GM23338 (cell line): ENCODE results near the gene SLC25A10. TPM values are rescaled to one million over a fixed set of nuclear protein-coding genes. Genes with fewer than 3 reads are reported as not detected.

Source experiments
- ATAC-seq: fragments of 200-7000 bp; cut with Tn5 transposase; 3 replicates; pipeline ENCODE4 v1.9.1; 2020
- DNase-seq: peaks from one replicate; pipeline ENCODE4 v3.0.0-alpha.2; 2015; ENCODE audit warnings: low spot score
- H2AFZ ChIP-seq: fragments of 200-600 bp; sonication (generic); 2 replicates; pipeline ENCODE4 v1.8.0; 2016; ENCODE audit warnings: antibody characterized with exemption, mild to moderate bottlenecking, moderate library complexity
- H3F3A ChIP-seq: fragments of 200-600 bp; sonication (generic); replicated peaks from 2 replicates; pipeline ENCODE4 v1.8.0; 2017; ENCODE audit warnings: antibody characterized with exemption, mixed run types, low read depth
- H3K27ac ChIP-seq: fragments of 200-600 bp; sonication (generic); 2 replicates; pipeline ENCODE4 v1.6.1; 2016; ENCODE audit warnings: low read depth
- H3K27me3 ChIP-seq: fragments of 200-600 bp; sonication (generic); 2 replicates; pipeline ENCODE4 v1.8.0; 2016; ENCODE audit warnings: mild to moderate bottlenecking, mixed run types, moderate library complexity; ENCODE audit not compliant: insufficient read depth
- H3K36me3 ChIP-seq: fragments of 200-600 bp; sonication (generic); 2 replicates; pipeline ENCODE4 v1.8.0; 2016; ENCODE audit warnings: mild to moderate bottlenecking; ENCODE audit not compliant: insufficient read depth
- H3K4me1 ChIP-seq: fragments of 200-600 bp; sonication (generic); 2 replicates; pipeline ENCODE4 v1.8.0; 2016; ENCODE audit warnings: mild to moderate bottlenecking, moderate library complexity; ENCODE audit not compliant: insufficient read depth
- H3K4me2 ChIP-seq: fragments of 200-600 bp; sonication (generic); 2 replicates; pipeline ENCODE4 v1.7.1; 2017; ENCODE audit warnings: mixed run types
- H3K4me3 ChIP-seq: fragments of 200-600 bp; sonication (generic); 2 replicates; pipeline ENCODE4 v1.6.1; 2016; ENCODE audit warnings: mixed run types
- H3K79me2 ChIP-seq: fragments of 200-600 bp; sonication (generic); replicated peaks from 2 replicates; pipeline ENCODE4 v1.8.0; 2017; ENCODE audit warnings: mild to moderate bottlenecking; ENCODE audit not compliant: insufficient read depth
- H3K9me2 ChIP-seq: fragments of 200-600 bp; sonication (generic); 2 replicates; pipeline ENCODE4 v1.8.0; 2017; ENCODE audit not compliant: insufficient read depth
- H4K20me1 ChIP-seq: fragments of 200-600 bp; sonication (generic); replicated peaks from 2 replicates; pipeline ENCODE4 v1.8.0; 2017; ENCODE audit warnings: mild to moderate bottlenecking; ENCODE audit not compliant: insufficient read depth
- H3K27ac Mint-ChIP-seq: 2 replicates; pipeline ENCODE4 v1.8.0; 2020; ENCODE audit warnings: inconsistent platforms, mild to moderate bottlenecking, moderate library complexity, mixed read lengths
- H3K27me3 Mint-ChIP-seq: 3 replicates; pipeline ENCODE4 v1.8.0; 2022; ENCODE audit warnings: low read depth, mild to moderate bottlenecking, moderate library complexity, mixed read lengths, inconsistent platforms; ENCODE audit not compliant: insufficient read depth, poor library complexity
- H3K36me3 Mint-ChIP-seq: 3 replicates; pipeline ENCODE4 v1.8.0; 2021; ENCODE audit warnings: low read depth, mild to moderate bottlenecking, inconsistent platforms, moderate library complexity, mixed read lengths
- H3K4me1 Mint-ChIP-seq: 3 replicates; pipeline ENCODE4 v1.8.0; 2020; ENCODE audit warnings: mild to moderate bottlenecking, inconsistent platforms, mixed read lengths
- H3K4me3 Mint-ChIP-seq: 3 replicates; pipeline ENCODE4 v1.8.0; 2021; ENCODE audit warnings: moderate library complexity, mild to moderate bottlenecking, inconsistent platforms, mixed read lengths
- H3K9me3 Mint-ChIP-seq: 3 replicates; pipeline ENCODE4 v1.8.0; 2020; ENCODE audit warnings: moderate library complexity, mild to moderate bottlenecking, inconsistent platforms, mixed read lengths
- EZH2phosphoT487 ChIP-seq: fragments of 200-600 bp; sonication (generic); IDR thresholded peaks from one replicate; pipeline ENCODE4 v1.8.1; 2018; ENCODE audit warnings: antibody characterized with exemption; ENCODE audit not compliant: unreplicated experiment
- JUNB ChIP-seq: IDR thresholded peaks from one replicate; pipeline ENCODE4 v1.6.1; 2016; ENCODE audit warnings: antibody characterized with exemption; ENCODE audit not compliant: unreplicated experiment
- ZNF114 ChIP-seq: fragments of 250-450 bp; sonication (Bioruptor Pico); IDR thresholded peaks from 2 replicates; pipeline ENCODE4 v1.5.0; 2020; ENCODE audit warnings: mild to moderate bottlenecking, moderate library complexity
- ZNF331 ChIP-seq: fragments of 250-450 bp; sonication (Bioruptor Pico); IDR thresholded peaks from 2 replicates; pipeline ENCODE4 v1.5.0; 2020; ENCODE audit warnings: low read depth, mild to moderate bottlenecking, moderate library complexity
- polyA plus RNA-seq: library from polyadenylated mRNA; unstranded; fragments of >200 nt; fragmentation: Nextera tagmentation; extraction: Ambion mirVana; gene quantifications from 2 replicates; pipeline ENCODE4 v1.2.1, GENCODE V29; 2016
- total RNA-seq: library from RNA; depleted of rRNA; stranded (reverse); fragments of >200 nt; shearing (Covaris generic); gene quantifications from 2 replicates; pipeline ENCODE4 v1.2.3, GENCODE V29; 2014
- TF ChIP-seq, protein P1 (sequence below): fragments of 250-450 bp; sonication (Bioruptor Pico); IDR thresholded peaks from 2 replicates; pipeline ENCODE4 v1.5.0; 2020; ENCODE audit warnings: mild to moderate bottlenecking, moderate library complexity
- TF ChIP-seq, protein P2 (sequence below), 2 experiments: fragments of 200-600 bp in 1 of 2; sonication (generic) in 1 of 2; conservative IDR thresholded peaks; 2 replicates each; pipeline versions ENCODE4 v1.5.1 to v1.6.1; 2016 to 2017; ENCODE audit warnings: antibody characterized with exemption in 2 of 2, low read depth in 2 of 2, mild to moderate bottlenecking in 2 of 2, moderate library complexity in 1 of 2

SLC25A10 gene
- total and polyA plus RNA-seq, 2 experiments from 2014 or later, result 25.7 to 47.4 TPM

DNA sequence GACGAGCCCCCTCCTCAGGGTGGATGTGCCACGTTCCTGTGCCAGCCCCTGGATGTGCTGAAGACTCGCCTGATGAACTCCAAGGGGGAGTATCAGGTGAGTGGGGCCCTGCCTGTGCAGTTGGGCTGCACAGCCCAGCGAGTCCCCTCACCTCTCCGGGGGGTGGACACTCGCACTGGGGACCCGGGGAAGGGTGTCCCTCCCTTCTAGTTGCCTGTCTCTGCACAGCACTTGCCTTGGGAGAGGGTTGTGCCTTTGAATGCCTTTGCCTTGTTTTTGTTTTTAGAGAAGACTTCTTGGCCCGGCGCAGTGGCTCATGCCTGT, 5.6 kb downstream of the SLC25A10 start (continued):
- TF ChIP-seq, protein P1, sequence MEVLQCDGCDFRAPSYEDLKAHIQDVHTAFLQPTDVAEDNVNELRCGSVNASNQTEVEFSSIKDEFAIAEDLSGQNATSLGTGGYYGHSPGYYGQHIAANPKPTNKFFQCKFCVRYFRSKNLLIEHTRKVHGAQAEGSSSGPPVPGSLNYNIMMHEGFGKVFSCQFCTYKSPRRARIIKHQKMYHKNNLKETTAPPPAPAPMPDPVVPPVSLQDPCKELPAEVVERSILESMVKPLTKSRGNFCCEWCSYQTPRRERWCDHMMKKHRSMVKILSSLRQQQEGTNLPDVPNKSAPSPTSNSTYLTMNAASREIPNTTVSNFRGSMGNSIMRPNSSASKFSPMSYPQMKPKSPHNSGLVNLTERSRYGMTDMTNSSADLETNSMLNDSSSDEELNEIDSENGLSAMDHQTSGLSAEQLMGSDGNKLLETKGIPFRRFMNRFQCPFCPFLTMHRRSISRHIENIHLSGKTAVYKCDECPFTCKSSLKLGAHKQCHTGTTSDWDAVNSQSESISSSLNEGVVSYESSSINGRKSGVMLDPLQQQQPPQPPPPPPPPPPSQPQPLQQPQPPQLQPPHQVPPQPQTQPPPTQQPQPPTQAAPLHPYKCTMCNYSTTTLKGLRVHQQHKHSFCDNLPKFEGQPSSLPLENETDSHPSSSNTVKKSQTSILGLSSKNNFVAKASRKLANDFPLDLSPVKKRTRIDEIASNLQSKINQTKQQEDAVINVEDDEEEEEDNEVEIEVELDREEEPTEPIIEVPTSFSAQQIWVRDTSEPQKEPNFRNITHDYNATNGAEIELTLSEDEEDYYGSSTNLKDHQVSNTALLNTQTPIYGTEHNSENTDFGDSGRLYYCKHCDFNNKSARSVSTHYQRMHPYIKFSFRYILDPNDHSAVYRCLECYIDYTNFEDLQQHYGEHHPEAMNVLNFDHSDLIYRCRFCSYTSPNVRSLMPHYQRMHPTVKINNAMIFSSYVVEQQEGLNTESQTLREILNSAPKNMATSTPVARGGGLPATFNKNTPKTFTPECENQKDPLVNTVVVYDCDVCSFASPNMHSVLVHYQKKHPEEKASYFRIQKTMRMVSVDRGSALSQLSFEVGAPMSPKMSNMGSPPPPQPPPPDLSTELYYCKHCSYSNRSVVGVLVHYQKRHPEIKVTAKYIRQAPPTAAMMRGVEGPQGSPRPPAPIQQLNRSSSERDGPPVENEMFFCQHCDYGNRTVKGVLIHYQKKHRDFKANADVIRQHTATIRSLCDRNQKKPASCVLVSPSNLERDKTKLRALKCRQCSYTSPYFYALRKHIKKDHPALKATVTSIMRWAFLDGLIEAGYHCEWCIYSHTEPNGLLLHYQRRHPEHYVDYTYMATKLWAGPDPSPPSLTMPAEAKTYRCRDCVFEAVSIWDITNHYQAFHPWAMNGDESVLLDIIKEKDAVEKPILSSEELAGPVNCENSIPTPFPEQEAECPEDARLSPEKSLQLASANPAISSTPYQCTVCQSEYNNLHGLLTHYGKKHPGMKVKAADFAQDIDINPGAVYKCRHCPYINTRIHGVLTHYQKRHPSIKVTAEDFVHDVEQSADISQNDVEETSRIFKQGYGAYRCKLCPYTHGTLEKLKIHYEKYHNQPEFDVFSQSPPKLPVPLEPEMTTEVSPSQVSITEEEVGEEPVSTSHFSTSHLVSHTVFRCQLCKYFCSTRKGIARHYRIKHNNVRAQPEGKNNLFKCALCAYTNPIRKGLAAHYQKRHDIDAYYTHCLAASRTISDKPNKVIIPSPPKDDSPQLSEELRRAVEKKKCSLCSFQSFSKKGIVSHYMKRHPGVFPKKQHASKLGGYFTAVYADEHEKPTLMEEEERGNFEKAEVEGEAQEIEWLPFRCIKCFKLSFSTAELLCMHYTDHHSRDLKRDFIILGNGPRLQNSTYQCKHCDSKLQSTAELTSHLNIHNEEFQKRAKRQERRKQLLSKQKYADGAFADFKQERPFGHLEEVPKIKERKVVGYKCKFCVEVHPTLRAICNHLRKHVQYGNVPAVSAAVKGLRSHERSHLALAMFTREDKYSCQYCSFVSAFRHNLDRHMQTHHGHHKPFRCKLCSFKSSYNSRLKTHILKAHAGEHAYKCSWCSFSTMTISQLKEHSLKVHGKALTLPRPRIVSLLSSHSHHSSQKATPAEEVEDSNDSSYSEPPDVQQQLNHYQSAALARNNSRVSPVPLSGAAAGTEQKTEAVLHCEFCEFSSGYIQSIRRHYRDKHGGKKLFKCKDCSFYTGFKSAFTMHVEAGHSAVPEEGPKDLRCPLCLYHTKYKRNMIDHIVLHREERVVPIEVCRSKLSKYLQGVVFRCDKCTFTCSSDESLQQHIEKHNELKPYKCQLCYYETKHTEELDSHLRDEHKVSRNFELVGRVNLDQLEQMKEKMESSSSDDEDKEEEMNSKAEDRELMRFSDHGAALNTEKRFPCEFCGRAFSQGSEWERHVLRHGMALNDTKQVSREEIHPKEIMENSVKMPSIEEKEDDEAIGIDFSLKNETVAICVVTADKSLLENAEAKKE, result no peak

DNA sequence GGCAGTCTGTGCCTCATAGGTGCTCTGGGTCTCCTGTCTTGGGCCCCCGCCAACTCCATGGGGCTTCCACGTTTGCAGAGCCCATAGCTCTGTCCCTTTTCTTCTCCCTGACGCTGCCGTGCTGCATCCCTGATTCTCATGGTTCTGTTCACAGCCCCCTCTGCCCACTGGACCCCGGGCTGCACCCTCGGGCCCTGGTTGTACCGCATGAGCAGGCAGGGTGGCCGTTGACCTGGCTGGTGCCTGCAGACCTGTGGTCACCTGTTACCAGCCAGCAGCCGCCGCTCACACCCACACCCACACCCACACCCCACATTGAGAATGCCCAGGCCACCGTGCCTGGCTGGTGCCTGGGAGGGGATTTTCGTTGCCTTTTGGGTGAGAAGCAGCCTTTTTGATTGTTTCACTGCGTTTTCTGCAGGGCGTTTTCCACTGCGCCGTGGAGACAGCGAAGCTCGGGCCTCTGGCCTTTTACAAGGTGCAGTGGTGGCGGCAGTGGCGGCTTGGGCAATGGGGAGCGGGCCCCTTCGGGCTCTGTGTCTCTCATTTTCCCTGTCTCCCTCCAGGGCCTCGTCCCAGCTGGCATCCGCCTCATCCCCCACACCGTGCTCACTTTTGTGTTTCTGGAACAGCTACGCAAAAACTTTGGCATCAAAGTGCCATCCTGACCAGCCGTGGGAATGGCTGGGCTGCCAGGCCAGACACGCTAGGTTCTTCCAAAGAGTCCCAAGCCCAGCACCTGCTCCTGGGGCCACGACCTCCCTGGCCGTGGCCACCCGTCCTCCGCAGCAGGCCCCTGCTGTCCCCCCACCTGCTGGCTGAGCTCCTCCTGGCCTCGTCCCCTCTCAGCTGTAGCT, 7.6 kb downstream of the SLC25A10 start:
- Mint-ChIP-seq H3K27me3 (peaks cover 8% of the 10 kb centered on the region), H3K4me1 (peaks cover 17% of the 10 kb centered on the region), H3K36me3 (peaks cover 8% of the 10 kb centered on the region; the same call in 2 of the 3 replicates), H3K4me3 (no peak overlapping the region; the same call in 2 of the 3 replicates), H3K9me3 (no peaks in the 10 kb centered on the region; the same call in 2 of the 3 replicates), H3K27ac (no peak overlapping the region; the same call in 1 of the 2 replicates)
- Histone ChIP-seq H2AFZ (no peak overlapping the region), H4K20me1 (no peaks in the 10 kb centered on the region), H3F3A (peaks cover 17% of the 10 kb centered on the region; the same call in 1 of the 2 replicates), H3K79me2 (no peaks in the 10 kb centered on the region), H3K9me2 (no peaks in the 10 kb centered on the region), H3K4me3 (no peak overlapping the region), H3K27ac (no peak overlapping the region; the same call in 1 of the 2 replicates), H3K27me3 (no peaks in the 10 kb centered on the region), H3K36me3 (no peaks in the 10 kb centered on the region), H3K4me2 (no peak overlapping the region), H3K4me1 (peaks cover 6% of the 10 kb centered on the region; the same call in 1 of the 2 replicates)
- DNase-seq (no peak), ATAC-seq (no peak)
- TF ChIP-seq ZNF331 (CRISPR knock-in tag), result no peak
- TF ChIP-seq, protein P1, result no peak
- TF ChIP-seq, protein P2, sequence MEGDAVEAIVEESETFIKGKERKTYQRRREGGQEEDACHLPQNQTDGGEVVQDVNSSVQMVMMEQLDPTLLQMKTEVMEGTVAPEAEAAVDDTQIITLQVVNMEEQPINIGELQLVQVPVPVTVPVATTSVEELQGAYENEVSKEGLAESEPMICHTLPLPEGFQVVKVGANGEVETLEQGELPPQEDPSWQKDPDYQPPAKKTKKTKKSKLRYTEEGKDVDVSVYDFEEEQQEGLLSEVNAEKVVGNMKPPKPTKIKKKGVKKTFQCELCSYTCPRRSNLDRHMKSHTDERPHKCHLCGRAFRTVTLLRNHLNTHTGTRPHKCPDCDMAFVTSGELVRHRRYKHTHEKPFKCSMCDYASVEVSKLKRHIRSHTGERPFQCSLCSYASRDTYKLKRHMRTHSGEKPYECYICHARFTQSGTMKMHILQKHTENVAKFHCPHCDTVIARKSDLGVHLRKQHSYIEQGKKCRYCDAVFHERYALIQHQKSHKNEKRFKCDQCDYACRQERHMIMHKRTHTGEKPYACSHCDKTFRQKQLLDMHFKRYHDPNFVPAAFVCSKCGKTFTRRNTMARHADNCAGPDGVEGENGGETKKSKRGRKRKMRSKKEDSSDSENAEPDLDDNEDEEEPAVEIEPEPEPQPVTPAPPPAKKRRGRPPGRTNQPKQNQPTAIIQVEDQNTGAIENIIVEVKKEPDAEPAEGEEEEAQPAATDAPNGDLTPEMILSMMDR (conservative IDR thresholded peaks at IDR 0.05; ENCODE audit: low read depth in 2 of 2), result no peak
- no peak for TF ChIP-seq ZNF114 (CRISPR knock-in tag)
- no peak for TF ChIP-seq JUNB
- no peak for TF ChIP-seq EZH2phosphoT487
